GM19240 (cell line): ENCODE results near the gene EFNA5.
A peak's percentile ranks its signal among the peaks of the same experiment; 100 is the strongest.

Experiments
- DNase-seq: peaks from one replicate; pipeline ENCODE4 v3.0.0; 2011; ENCODE audit warnings: low spot score; ENCODE audit not compliant: insufficient read length

Gene EFNA5

GRCh38 chr5:107670932-107671741 lies at the start of gene EFNA5:
Gene EFNA5 (minus strand): TSS chr5:107670937.
- no peak for DNase-seq

- DNase-seq, result no peak
These were observed 48.4 kb upstream of the EFNA5 start for GRCh38 chr5:107719034-107719606.

GRCh38 chr5:107717816-107718215 lies 47.1 kb upstream of the EFNA5 start:
- no peak for DNase-seq

GRCh38 chr5:107713228-107713627 lies 42.5 kb upstream of the EFNA5 start:
- DNase-seq, result no peak

GRCh38 chr5:107712359-107712870 lies 41.7 kb upstream of the EFNA5 start:
- DNase-seq, result no peak

GRCh38 chr5:107705402-107706014 lies 34.8 kb upstream of the EFNA5 start:
- no peak for DNase-seq

- no peak for DNase-seq
These were observed 34.1 kb upstream of the EFNA5 start for GRCh38 chr5:107704681-107705401.

GRCh38 chr5:107700481-107700880 lies 29.7 kb upstream of the EFNA5 start:
- no peak for DNase-seq

GRCh38 chr5:107699425-107699824 lies 28.7 kb upstream of the EFNA5 start:
- DNase-seq, result no peak

- DNase-seq, result no peak
These were observed 27.5 kb upstream of the EFNA5 start for GRCh38 chr5:107698286-107698685.

- DNase-seq, result no peak
These were observed 25.8 kb upstream of the EFNA5 start for GRCh38 chr5:107696498-107696897.

- no peak for DNase-seq
These were observed 25.3 kb upstream of the EFNA5 start for GRCh38 chr5:107696080-107696479.

GRCh38 chr5:107687937-107688336 lies 17.2 kb upstream of the EFNA5 start:
- DNase-seq, result no peak

- no peak for DNase-seq
These were observed 16.7 kb upstream of the EFNA5 start for GRCh38 chr5:107687404-107687803.

- no peak for DNase-seq
These were observed 11.8 kb upstream of the EFNA5 start for GRCh38 chr5:107682533-107682932.

GRCh38 chr5:107680799-107681198 lies 10.1 kb upstream of the EFNA5 start:
- DNase-seq, result no peak

GRCh38 chr5:107680099-107680498 lies 9.4 kb upstream of the EFNA5 start:
- DNase-seq, result no peak

- no peak for DNase-seq
These were observed 6.0 kb upstream of the EFNA5 start for GRCh38 chr5:107676702-107677101.

GRCh38 chr5:107675201-107675600 lies 4.5 kb upstream of the EFNA5 start:
- no peak for DNase-seq

- no peak for DNase-seq
These were observed 3.9 kb upstream of the EFNA5 start for GRCh38 chr5:107674655-107675054.

- DNase-seq, result peak; percentile 64
These were observed 2.8 kb upstream of the EFNA5 start for GRCh38 chr5:107673368-107674136.
